Left renal pelvis (tissue), 4 donors: Measurements from ENCODE around the gene SLC6A18. TPM values are rescaled to one million over a fixed set of nuclear protein-coding genes. Genes with fewer than 3 reads are reported as not detected.

Source experiments
- DNase-seq, 4 donors: peaks; one replicate each; pipeline ENCODE4 v3.0.0-alpha.2; 2013; ENCODE audit warnings: low read depth in 4 of 4, low spot score in 3 of 4
- polyA plus RNA-seq, 4 donors: library from polyadenylated mRNA; unstranded; fragments of 120-200 nt; gene quantifications; one replicate each; pipeline ENCODE4 v1.2.1, GENCODE V29; 2013; ENCODE audit not compliant: insufficient read length in 4 of 4

The SLC6A18 gene
- polyA plus RNA-seq, 4 donors, result 0.11 to 5.1 (median 1.2) TPM; not detected in 1

DNA sequence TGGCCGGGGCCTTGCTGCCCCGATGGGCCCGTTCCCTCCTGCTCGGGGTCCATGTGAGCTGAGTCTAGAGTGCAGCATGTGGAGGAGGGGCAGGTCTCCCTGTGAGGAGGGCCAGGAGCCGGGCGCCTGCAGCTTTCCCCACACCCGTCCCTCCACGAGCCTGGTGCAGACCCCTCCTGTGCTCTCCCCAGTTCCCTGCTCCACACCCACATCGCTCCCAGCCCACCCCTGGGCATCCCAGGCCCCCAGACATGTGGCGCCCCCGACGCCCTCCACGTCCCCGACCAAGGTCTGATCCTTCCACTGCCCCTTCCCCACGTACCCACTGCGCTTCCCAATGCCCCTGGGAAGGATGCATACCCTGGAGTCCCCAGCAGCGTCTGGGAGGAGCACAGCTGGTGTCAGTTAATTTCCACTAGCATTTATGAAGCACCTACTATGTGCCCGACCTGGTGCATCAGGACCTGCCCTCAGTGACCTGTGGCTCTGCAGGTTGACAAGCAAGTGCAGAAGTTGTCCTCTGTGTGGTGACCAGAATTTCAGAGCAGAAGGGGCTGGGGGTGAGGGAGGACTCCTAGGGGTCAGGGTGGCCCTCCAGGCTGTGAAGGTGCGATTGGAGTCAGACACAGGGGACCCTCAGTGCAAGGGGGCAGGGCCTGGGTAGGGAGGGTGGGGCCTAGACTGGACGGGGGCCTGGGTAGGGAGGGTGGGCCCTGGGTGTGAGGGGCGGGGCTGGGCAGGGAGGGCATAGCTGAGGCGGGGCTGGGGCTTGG is 10.8 kb upstream of the SLC6A18 start:
- DNase-seq, result no peak

DNA sequence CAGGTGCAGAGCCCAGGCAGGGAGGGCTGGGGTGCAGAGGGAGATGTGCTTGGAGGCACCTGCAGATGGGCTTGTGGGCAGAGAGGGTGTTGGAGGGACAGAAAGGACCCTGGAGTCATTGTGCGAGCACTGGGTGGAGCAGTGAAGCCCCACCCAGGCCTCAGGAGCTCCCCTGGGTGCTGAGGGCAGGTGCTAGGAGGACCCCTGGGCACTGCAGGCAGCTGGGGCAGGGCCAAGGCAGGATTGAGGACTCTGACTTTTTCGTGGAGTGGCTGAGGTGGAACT is 10.3 kb upstream of the SLC6A18 start:
- DNase-seq, result no peak

DNA sequence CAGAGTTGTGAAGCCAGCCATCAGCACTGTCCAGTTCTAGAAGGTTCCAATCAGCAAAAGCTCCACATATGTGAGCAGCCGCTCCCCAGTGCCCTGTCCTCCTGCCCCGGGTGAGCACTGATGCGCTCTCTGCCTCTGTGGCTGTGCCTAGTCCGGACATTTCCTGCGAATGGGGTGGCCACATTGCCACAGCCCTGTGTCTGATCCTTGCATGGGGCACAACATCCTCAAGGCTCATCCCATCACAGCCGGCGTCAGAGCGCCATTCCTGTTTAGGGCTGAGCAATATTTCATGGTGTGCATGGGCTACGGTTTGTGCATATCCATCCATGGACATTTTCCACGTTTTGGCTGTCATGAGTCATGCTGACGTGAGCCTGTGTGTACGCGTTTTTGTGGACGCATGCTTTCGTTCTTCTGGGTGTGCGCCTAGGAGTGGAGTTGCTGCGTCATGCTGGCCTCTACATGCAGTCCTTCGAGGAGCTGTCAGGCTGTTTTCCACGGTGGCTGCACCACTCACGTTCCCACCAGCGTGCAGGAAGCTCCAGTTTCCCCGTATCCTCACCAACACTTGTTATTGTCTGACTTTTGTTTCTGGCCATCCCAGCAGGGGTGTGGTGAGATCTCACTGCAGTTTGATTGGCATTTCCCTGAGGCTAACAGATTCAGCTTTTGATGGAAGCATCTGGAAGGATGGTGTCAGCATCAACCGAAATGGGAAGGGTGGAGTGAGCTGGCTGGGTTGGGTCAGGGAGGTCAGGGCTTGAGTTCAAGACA is 9.7 kb upstream of the SLC6A18 start:
- no peak for DNase-seq

DNA sequence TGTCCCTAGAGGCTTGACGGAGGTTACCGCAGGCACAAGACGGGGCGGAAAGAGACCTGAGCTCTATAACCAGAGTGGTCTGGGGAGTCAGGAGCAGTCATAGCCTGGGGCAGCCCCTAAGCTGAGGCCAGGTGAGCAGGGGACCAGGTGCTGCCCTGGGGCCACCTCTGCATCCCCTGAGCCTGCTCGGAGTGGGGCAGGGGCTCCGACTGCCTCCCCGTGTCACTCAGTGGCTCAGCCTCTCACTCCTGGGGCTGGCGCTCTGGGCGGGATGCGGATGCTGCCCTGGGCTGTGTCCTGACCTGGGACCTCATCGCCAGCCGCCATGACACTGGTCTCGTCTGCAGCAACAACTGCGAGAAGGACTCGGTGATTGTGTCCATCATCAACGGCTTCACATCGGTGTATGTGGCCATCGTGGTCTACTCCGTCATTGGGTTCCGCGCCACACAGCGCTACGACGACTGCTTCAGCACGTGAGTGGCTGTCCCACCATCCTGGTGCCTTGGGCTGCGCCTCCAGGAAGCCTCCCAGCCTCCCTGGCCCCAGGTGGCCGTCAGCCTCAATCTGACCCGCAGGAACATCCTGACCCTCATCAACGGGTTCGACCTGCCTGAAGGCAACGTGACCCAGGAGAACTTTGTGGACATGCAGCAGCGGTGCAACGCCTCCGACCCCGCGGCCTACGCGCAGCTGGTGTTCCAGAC is 8.8 kb upstream of the SLC6A18 start:
- DNase-seq, result no peak

DNA sequence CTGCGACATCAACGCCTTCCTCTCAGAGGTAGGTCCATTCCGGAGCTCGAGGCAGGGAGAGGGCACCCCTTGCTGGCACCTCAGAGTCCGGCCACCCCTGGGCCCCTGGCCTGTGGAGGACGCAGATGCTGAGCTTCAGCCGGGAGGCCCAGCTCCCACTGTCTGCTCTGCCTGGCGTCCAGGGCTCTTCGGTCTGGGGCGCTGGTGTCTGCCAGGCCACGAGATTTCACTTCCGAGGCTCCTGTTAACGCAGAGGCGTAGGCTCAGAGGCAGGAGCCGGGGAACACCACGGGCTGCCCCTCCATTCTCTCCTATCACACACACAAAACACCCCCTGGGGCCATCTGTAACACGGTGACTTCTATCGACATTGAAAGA is 8.3 kb upstream of the SLC6A18 start:
- no peak for DNase-seq

DNA sequence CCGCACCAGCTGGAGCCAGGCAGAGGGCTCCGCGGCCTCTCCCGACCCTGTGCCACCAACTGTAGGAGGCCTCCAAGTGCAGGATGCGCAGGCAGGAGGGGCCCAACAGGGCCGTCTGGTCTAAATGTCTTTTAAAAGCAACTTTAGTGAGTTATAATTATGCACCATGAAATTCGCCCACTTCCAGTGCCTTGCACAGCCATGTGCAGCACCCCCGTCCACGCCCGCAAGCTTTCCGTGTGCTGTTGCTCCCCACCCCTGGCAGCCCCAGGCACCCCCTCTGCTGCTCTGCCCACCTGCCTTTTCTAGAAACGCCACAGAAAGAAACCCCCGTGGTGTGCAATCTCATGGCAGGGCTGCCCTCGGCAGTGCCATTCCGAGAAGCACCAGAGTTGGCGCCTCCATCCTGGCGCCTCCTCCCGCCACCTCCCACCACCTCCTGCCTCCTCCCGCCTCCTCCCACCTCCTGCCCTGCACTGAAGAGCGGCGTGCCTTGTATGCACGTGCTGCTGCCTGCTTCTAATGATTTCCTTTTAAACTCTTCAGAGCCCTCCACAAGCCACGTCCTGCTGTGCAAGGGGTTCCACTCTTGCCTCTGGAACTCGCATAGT is 7.5 kb upstream of the SLC6A18 start:
- DNase-seq, result no peak

DNA sequence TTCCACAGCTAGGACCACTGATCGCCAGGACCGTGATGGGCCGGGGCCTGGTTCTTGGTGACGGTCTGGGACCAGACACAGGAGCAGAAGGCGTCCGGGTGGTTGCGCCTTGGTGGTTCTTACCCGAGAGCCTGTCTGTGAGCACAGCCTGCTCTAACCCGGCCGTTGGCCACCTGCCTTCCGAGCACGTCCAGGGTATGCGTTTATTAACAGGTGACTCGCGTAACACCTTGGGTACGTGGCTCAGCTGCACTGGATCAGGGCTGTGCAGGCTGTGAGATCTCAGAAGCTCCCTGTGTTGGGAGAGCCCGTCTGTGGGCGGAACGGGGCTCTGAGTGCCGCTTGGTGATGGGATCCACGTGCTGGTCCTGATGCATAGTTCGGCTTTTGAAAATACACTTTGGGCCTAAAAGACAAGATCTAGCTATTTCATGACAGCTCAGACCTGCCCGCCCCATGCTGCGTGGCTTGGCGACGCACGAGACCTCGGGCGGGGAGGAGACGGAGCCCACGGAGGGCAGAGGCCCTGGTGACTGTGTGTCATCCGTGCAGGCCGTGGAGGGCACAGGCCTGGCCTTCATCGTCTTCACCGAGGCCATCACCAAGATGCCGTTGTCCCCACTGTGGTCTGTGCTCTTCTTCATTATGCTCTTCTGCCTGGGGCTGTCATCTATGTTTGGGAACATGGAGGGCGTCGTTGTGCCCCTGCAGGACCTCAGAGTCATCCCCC is 6.7 kb upstream of the SLC6A18 start:
- DNase-seq, result no peak

DNA sequence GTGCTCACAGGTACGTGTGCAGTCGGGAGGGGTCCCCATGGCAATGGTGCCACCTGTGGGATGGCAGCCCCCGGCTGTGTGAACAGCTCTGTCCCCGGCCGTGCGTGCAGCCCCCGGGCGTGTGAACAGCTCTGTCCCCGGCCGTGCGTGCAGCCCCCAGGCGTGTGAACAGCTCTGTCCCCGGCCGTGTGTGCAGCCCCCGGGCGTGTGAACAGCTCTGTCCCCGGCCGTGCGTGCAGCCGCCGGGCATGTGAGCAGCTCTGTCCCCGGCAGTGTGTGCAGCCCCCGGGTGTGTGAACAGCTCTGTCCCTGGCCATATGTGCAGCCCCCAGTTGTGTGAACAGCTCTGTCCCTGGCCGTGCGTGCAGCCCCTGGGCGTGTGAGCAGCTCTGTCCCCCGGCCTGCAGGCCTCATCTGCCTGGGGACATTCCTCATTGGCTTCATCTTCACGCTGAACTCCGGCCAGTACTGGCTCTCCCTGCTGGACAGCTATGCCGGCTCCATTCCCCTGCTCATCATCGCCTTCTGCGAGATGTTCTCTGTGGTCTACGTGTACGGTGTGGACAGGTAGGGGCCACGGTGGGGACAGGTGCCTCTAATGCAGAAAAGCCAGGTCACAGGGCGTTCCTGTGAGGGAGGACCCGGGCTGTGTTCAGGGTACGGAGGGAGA is 5.9 kb upstream of the SLC6A18 start:
- DNase-seq, result no peak

DNA sequence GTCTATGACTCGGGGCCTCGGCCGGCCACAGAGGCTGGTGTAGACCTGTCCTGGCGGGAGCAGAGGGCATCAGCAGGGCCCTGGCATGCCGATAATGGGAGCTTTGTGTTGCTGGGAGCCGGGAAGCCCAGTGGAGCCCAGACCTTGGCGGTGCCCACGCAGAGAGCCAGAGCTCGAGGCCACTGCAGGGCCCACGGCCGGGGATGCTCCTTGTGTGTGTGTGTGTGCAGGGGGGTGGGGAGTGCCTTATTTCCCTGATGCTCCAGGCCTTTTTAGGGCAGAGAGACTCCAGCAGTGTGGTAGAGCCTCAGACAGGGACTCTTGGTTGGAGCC is 5.4 kb upstream of the SLC6A18 start:
- DNase-seq, result no peak

DNA sequence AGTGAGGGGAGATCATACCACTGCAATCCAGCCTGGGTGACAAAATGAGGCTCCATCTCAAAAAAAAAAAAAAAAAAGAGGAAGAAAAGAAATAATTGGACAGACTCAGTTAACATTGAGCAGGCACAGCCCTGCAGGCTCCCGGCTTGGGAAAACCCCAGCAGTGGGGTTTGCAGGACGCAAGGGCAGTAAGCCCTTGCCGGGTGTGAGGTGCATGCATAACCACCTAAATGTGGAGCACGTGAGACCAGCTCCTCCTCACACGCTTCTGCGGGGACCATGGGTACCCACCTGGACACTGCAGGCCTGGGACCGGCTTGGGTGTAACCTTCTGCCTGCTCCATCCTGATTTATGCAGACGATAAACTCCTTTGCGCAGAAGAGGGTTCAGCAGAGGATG is 4.8 kb upstream of the SLC6A18 start:
- DNase-seq, result no peak

DNA sequence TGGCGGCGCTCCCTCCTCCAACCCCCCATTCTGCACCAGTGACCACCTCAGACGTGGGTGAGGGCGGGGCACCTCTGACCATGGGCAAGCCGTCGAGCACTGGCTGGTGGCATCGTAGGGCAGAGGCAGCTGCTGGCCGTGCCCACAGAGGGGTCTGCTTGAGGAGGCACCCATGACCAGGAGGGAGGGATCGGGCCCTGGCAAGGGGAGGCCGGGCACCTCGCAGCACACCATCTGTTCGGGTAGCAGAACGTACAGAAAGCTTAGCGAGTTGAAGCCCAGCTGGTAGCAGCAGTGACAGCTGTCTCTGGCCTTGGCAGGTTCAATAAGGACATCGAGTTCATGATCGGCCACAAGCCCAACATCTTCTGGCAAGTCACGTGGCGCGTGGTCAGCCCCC is 4.3 kb upstream of the SLC6A18 start:
- DNase-seq, result no peak

DNA sequence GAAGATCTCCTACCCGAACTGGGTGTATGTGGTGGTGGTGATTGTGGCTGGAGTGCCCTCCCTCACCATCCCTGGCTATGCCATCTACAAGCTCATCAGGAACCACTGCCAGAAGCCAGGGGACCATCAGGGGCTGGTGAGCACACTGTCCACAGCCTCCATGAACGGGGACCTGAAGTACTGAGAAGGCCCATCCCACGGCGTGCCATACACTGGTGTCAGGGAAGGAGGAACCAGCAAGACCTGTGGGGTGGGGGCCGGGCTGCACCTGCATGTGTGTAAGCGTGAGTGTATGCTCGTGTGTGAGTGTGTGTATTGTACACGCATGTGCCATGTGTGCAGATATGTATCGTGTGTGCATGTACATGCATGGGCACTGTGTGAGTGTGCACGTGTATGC is 3.5 kb upstream of the SLC6A18 start:
- no peak for DNase-seq

DNA sequence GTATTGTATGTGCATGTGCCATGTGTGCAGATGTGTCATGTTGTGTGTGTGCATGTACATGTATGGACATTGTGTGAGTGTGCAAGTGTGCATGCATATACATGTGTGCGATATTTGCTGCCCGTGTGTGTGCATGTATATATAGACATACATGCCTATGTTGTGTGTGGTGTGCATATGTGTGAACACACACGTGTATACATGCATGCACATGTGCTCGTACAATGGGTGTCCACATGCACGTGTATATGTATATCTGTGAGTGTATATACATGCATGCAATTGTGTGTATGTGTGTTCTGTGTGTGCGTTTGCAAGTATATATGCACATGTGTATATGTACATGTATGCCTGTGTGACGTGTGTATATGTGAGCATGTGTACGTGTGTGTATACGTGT is 3.0 kb upstream of the SLC6A18 start:
- DNase-seq, result no peak

DNA sequence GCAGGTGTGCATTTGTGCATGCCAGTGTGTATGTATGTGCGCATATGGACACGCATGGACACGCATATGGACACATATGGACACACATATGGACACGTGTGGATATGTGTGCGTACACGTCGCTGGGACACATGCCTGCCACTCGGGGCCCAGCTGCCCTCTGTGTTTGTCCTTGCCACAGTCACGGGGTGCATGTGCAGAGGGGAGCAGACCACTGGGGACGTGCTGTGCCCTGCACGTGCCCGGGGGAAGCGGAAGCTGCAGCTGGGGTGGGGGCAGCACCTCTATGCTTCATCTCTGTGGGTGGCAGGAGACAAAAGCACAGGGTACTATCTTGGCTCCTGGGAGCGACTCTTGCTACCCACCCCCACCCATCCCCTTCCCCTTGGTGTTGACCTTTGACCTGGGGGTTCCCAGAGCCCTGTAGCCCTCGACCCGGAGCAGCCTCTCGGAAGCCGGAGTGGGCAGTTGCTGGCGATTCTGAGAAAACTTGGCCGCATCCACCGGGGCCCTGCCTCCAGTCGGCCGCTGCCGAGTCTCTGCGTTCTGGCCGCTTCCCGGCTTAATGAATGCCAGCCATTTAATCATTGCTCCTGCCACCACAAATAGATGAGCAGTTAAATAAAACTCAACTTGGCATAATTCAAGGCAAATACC is 2.4 kb upstream of the SLC6A18 start:
- DNase-seq, result no peak

DNA sequence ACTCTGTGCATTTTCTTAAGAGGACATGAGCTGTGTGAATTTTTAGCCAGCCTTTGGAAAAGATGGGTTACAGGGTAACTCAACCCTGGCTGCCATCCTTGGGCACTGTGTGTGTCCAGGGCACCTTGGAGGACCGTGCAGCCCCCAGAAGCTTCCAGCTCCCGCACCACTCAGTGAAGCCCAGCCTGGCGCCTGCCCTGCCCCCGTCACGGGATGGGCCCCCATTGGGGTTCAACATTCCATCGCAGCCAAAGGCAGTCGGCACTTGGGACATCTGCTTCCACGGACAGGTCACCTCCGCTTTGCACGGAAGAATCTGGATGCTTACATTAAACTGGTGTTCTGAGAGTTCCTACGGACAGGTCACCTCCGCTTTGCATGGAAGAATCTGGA is 1.9 kb upstream of the SLC6A18 start:
- DNase-seq, result no peak

DNA sequence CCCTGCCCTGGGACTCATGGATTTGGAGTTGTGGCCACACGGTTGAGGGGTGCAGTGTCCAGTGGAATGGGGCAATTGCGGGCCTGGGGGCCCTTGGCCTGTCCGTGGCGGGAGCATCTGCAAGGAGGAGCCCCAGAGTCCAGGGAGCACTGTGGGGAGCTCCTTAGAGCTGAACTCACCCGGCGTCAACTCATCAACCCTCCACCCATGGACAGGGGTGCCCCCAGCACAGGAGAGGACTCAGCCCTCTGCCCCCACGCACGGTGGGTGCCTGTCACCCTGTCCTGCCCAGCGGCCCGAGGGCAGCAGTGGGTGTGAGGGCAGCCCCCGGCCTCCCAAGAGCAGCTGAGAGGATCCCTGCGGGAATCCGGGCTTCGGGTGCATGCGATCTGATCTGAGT is 550 bp upstream of the SLC6A18 start:
- DNase-seq, result no peak

DNA sequence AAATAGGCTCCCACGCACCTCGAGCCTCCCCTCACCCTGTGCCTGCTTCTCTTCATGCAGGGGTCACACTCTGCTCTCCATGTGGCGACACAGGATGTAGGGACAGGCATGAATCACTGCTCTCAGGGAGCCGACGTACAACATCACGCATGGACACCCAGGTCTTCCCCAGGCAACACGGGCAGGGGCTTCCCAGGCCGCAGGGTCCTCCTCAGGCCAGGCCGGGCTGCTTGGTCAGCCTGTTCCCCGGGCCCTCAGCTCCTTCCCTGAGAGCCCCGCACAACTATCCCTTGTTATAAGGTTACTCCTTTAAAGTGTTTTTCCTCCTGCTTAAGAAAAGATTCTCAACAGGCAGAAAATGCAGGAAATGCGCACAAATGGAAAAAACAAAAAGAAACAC is 1.1 kb downstream of the SLC6A18 start:
- DNase-seq, result no peak

DNA sequence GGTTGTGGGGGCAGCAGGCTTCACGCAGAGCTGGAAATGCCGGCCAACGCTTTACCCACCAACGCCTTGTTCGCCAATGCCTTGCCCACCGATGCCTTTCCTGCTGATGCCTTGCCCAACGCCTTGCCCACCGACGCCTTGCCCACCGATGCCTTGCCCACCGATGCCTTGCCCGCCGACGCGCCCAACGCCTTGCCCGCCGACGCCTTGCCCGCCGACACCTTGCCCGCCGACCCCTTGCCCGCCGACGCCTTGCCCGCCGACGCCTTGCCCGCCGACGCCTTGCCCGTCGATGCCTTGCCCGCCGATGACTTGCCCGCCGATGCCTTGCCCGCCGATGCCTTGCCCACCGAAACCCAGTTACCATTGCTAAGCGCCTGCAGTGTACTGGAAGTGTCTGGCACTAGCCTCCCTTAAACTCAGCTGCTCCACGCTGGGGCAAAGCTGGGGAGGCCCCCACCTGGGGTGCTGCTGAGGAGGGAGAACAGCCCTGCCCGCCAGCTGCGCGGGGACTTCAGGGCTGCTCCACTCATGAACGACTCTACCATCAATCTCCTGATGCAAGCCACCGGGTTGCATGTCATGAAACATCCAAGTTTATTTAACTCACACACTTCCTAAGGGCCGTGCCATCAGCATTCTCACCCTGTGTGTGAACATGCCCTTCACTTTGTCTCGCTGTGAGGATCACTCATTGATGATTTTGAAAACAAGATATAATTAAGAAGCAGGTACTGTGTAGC is 1.8 kb downstream of the SLC6A18 start:
- no peak for DNase-seq

DNA sequence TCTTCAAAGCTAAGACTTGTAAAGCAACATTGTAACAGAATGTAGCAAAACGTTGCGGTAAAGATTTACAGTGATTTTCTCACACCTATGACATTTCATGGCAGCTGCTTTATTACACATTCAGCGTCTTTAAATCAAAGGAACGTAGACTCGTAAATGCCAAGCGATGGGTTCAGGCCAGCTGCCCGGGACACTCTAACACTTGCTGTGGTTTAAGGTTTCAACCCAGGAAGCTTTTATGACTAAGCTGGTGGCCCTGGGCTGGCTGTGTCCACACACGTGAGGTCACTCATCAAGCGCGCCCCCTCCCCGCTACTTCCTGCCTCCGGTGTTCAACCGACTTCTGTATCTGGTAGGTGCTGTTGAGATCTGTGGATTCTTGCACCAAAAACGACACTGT is 2.5 kb downstream of the SLC6A18 start:
- DNase-seq, result peak in 2 of 4 donors; percentile 44 to 66
